Panc1 (cell line): ENCODE measurements around the gene UGT2A3. TPM values are rescaled to one million over a fixed set of nuclear protein-coding genes. Genes with fewer than 3 reads are reported as not detected.

Source experiments
- ATAC-seq: fragments of 200-7000 bp; cut with Tn5 transposase; 2 replicates; pipeline ENCODE4 v1.9.1; 2020; ENCODE audit warnings: mild to moderate bottlenecking, moderate library complexity
- BruUV-seq: library from RNA; stranded (reverse); fragments of 400-500 nt; replicated peaks from 2 replicates; lab custom pipeline; 2021; lab: Mats Ljungman, UMichigan
- CTCF ChIA-PET: fragments of 300-600 bp; sonication (Branson Sonifier 250); formaldehyde crosslinking; loops from one replicate; lab custom pipeline; 2022; ENCODE audit warnings: antibody characterized with exemption; lab: Charles Lee
- POLR2A ChIA-PET: fragments of 300-600 bp; sonication (Branson Sonifier 250); formaldehyde crosslinking; loops from one replicate; lab custom pipeline; 2022; ENCODE audit warnings: antibody characterized with exemption; lab: Charles Lee
- DNase-seq: peaks from one replicate; pipeline ENCODE4 v3.0.0-alpha.2; 2010; ENCODE audit warnings: low read depth, low spot score
- H3K27ac ChIP-seq: 2 replicates; pipeline ENCODE4 v1.5.1; 2011; ENCODE audit warnings: mild to moderate bottlenecking, low read length, inconsistent platforms
- H3K27me3 ChIP-seq: fragments of 200-500 bp; sonication (Bioruptor generic); 2 replicates; pipeline ENCODE4 v1.6.0; 2014; ENCODE audit warnings: low read length, inconsistent platforms; ENCODE audit not compliant: control insufficient read depth, insufficient read depth
- H3K36me3 ChIP-seq: fragments of 200-500 bp; sonication (Bioruptor generic); 2 replicates; pipeline ENCODE4 v1.5.1; 2014; ENCODE audit warnings: inconsistent platforms, mild to moderate bottlenecking, low read length, moderate library complexity; ENCODE audit not compliant: control insufficient read depth, insufficient read depth
- H3K4me1 ChIP-seq: 2 replicates; pipeline ENCODE4 v1.5.1; 2011; ENCODE audit warnings: inconsistent platforms, mild to moderate bottlenecking, low read length, moderate library complexity; ENCODE audit not compliant: control insufficient read depth, insufficient read depth
- H3K4me3 ChIP-seq, 2 experiments: 2 replicates each; pipeline ENCODE4 v1.5.1; 2011 to 2012; ENCODE audit warnings: low read depth in 2 of 2, low read length in 2 of 2, mild to moderate bottlenecking in 2 of 2, inconsistent platforms in 1 of 2, moderate library complexity in 1 of 2
- H3K9me3 ChIP-seq: fragments of 200-500 bp; sonication (Bioruptor generic); 2 replicates; pipeline ENCODE4 v1.5.1; 2014; ENCODE audit warnings: low read depth, mild to moderate bottlenecking, inconsistent platforms, low read length, moderate library complexity; ENCODE audit not compliant: control insufficient read depth, insufficient read depth
- POLR2AphosphoS5 ChIP-seq: IDR thresholded peaks from 2 replicates; pipeline ENCODE4 v1.6.1; 2012; ENCODE audit warnings: mild to moderate bottlenecking, low read depth, low read length, moderate library complexity
- SIN3A ChIP-seq: IDR thresholded peaks from 2 replicates; pipeline ENCODE4 v1.6.1; 2012; ENCODE audit warnings: low read depth, mild to moderate bottlenecking, low read length, moderate library complexity, borderline replicate concordance; ENCODE audit not compliant: insufficient read depth
- TCF7L2 ChIP-seq: IDR thresholded peaks from 2 replicates; pipeline ENCODE4 v1.6.1; 2011; ENCODE audit warnings: mild to moderate bottlenecking, low read depth, low read length, inconsistent platforms
- in situ Hi-C: cut with HindIII; loops from 2 replicates; pipeline ENCODE4 v1.10.0; 2016; ENCODE audit warnings: low sequenced_read_pairs, low pct_unique_long_range_greater_than_20kb
- intact Hi-C: fragments of 100-400 bp; cut with micrococcal nuclease; formaldehyde crosslinking; loops from one replicate; pipeline ENCODE4 v1.10.0; 2022; ENCODE audit not compliant: unreplicated experiment
- total RNA-seq: library from RNA; stranded (reverse); gene quantifications from one replicate; pipeline ENCODE4 v1.2.1, GENCODE V29; 2021; ENCODE audit not compliant: unreplicated experiment
- TF ChIP-seq, protein P1 (sequence below), 2 experiments: IDR thresholded peaks; 2 replicates each; pipeline ENCODE4 v1.6.1; 2011 to 2012; ENCODE audit warnings: low read depth in 2 of 2, control low read depth in 1 of 2, low read length in 1 of 2, mild to moderate bottlenecking in 1 of 2, moderate library complexity in 1 of 2; ENCODE audit not compliant: insufficient read depth in 1 of 2
- TF ChIP-seq, protein P2 (sequence below): fragments of 450-650 bp; IDR thresholded peaks from 2 replicates; pipeline ENCODE4 v1.5.1; 2017; ENCODE audit warnings: mild to moderate bottlenecking

Gene UGT2A3
- total RNA-seq, 1 experiment from 2014 or later, result 0.05 TPM

DNA sequence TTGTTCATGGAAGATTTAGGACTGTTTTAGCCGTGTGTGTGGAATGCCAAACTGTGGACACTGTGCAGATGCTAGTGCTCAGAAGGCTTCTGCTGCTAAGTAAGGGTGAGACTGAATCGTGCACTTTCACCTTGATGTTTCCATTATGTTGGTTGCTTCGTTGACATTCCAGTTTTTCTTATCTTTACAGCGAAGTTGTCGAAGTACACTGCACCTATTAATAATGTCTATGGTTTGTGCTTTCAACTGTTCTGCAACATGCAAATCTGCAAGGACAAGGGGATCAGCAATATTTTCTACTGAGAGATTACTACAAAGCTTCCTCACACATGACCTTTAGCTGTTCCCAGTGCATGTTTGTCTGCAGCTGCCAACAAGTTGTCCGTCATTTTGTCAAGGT is 67.7 kb downstream of the UGT2A3 start:
- Histone ChIP-seq H3K36me3 (no peaks in the 10 kb centered on the region), H3K27me3 (no peaks in the 10 kb centered on the region), H3K27ac (no peak overlapping the region), H3K9me3 (no peaks in the 10 kb centered on the region), H3K4me1 (no peaks in the 10 kb centered on the region), H3K4me3 (no peak overlapping the region)
- in situ Hi-C loops, result no loop called here
- intact Hi-C loops, result no loop called here
- TF ChIP-seq, protein P1, sequence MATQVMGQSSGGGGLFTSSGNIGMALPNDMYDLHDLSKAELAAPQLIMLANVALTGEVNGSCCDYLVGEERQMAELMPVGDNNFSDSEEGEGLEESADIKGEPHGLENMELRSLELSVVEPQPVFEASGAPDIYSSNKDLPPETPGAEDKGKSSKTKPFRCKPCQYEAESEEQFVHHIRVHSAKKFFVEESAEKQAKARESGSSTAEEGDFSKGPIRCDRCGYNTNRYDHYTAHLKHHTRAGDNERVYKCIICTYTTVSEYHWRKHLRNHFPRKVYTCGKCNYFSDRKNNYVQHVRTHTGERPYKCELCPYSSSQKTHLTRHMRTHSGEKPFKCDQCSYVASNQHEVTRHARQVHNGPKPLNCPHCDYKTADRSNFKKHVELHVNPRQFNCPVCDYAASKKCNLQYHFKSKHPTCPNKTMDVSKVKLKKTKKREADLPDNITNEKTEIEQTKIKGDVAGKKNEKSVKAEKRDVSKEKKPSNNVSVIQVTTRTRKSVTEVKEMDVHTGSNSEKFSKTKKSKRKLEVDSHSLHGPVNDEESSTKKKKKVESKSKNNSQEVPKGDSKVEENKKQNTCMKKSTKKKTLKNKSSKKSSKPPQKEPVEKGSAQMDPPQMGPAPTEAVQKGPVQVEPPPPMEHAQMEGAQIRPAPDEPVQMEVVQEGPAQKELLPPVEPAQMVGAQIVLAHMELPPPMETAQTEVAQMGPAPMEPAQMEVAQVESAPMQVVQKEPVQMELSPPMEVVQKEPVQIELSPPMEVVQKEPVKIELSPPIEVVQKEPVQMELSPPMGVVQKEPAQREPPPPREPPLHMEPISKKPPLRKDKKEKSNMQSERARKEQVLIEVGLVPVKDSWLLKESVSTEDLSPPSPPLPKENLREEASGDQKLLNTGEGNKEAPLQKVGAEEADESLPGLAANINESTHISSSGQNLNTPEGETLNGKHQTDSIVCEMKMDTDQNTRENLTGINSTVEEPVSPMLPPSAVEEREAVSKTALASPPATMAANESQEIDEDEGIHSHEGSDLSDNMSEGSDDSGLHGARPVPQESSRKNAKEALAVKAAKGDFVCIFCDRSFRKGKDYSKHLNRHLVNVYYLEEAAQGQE (IDR thresholded peaks at IDR 0.05; ENCODE audit: insufficient read depth in 1 of 2, low read depth in 2 of 2, low read length in 1 of 2), result no peak
- TF ChIP-seq TCF7L2, result no peak
- no peak for TF ChIP-seq SIN3A
- no peak for TF ChIP-seq POLR2AphosphoS5
- TF ChIP-seq, protein P2, sequence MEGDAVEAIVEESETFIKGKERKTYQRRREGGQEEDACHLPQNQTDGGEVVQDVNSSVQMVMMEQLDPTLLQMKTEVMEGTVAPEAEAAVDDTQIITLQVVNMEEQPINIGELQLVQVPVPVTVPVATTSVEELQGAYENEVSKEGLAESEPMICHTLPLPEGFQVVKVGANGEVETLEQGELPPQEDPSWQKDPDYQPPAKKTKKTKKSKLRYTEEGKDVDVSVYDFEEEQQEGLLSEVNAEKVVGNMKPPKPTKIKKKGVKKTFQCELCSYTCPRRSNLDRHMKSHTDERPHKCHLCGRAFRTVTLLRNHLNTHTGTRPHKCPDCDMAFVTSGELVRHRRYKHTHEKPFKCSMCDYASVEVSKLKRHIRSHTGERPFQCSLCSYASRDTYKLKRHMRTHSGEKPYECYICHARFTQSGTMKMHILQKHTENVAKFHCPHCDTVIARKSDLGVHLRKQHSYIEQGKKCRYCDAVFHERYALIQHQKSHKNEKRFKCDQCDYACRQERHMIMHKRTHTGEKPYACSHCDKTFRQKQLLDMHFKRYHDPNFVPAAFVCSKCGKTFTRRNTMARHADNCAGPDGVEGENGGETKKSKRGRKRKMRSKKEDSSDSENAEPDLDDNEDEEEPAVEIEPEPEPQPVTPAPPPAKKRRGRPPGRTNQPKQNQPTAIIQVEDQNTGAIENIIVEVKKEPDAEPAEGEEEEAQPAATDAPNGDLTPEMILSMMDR, result no peak
- DNase-seq (no peak), ATAC-seq (no peak)
- ChIA-PET POLR2A (no interaction called here), CTCF (no interaction called here)
- BruUV-seq, result no TSS peak

Other genes starting within 250 kb of the UGT2A3 start
- not detected for gene UGT2B10, start 135.8 kb downstream of the UGT2A3 start, total RNA-seq
- not detected for gene UGT2B7, start 144.7 kb upstream of the UGT2A3 start, total RNA-seq